Tibial nerve (tissue), 3 donors: ENCODE results near the gene RPS6KL1.

ENCODE experiments used
- CTCF ChIP-seq, 5 experiments: fragments of 200-600 bp in 3 of 5; fragments of 450-650 bp in 2 of 5; sonication (generic) in 3 of 5; IDR thresholded peaks; one replicate each; pipeline ENCODE4 v1.5.1; 2016 to 2019; ENCODE audit warnings: antibody characterized with exemption in 5 of 5, mild to moderate bottlenecking in 3 of 5, moderate library complexity in 2 of 5
- POLR2A ChIP-seq, 2 donors: fragments of 450-650 bp; IDR thresholded peaks; one replicate each; pipeline ENCODE4 v1.6.1; 2017; ENCODE audit warnings: antibody characterized with exemption in 2 of 2, mild to moderate bottlenecking in 2 of 2, moderate library complexity in 2 of 2

GRCh38 chr14:74904635-74905503 lies 18.2 kb downstream of the RPS6KL1 start:
- TF ChIP-seq CTCF (IDR thresholded peaks at IDR 0.05) (no peak), POLR2A (IDR thresholded peaks at IDR 0.05) (no peak)
